Mesenchymal stem cell (in vitro differentiated cells and primary cell): Measurements from ENCODE around the gene GNG13.

Source experiments
- DNase-seq: peaks from one replicate; pipeline ENCODE4 v3.0.0-alpha.2; 2013
- H2AFZ ChIP-seq: one replicate; pipeline ENCODE4 v1.6.1; 2013; ENCODE audit warnings: low read depth, mild to moderate bottlenecking, control low read depth, inconsistent platforms, low read length, moderate library complexity
- H2AK5ac ChIP-seq: 2 replicates; pipeline ENCODE4 v1.6.1; 2013; ENCODE audit warnings: low read length, moderate library complexity, mild to moderate bottlenecking, inconsistent platforms; ENCODE audit not compliant: severe bottlenecking
- H2BK120ac ChIP-seq: one replicate; pipeline ENCODE4 v1.6.1; 2013; ENCODE audit warnings: low read depth, mild to moderate bottlenecking, inconsistent platforms, low read length, moderate library complexity
- H2BK12ac ChIP-seq, 2 experiments: one replicate each; pipeline ENCODE4 v1.6.1; 2013; ENCODE audit warnings: inconsistent platforms in 2 of 2, low read length in 2 of 2, mild to moderate bottlenecking in 2 of 2, moderate library complexity in 2 of 2, control low read depth in 1 of 2
- H2BK15ac ChIP-seq: one replicate; pipeline ENCODE4 v1.6.1; 2013; ENCODE audit warnings: mild to moderate bottlenecking, low read depth, inconsistent platforms; ENCODE audit not compliant: poor library complexity, severe bottlenecking
- H2BK5ac ChIP-seq: 2 replicates; pipeline ENCODE4 v1.6.1; 2013; ENCODE audit warnings: low read depth, mild to moderate bottlenecking, low read length, control low read depth, inconsistent platforms; ENCODE audit not compliant: poor library complexity, severe bottlenecking
- H3K14ac ChIP-seq, 2 experiments: one replicate each; pipeline ENCODE4 v1.6.1; 2013; ENCODE audit warnings: inconsistent platforms in 2 of 2, low read length in 2 of 2, control low read depth in 1 of 2, mild to moderate bottlenecking in 1 of 2, moderate library complexity in 1 of 2
- H3K18ac ChIP-seq, 2 experiments: one replicate each; pipeline ENCODE4 v1.6.1; 2013; ENCODE audit warnings: inconsistent platforms in 2 of 2, low read length in 2 of 2, control low read depth in 1 of 2, low read depth in 1 of 2, mild to moderate bottlenecking in 1 of 2
- H3K23ac ChIP-seq, 2 experiments: one replicate each; pipeline ENCODE4 v1.6.1; 2013; ENCODE audit warnings: inconsistent platforms in 2 of 2, low read length in 2 of 2, mild to moderate bottlenecking in 2 of 2, moderate library complexity in 2 of 2, control low read depth in 1 of 2
- H3K27ac ChIP-seq: 2 replicates; pipeline ENCODE4 v1.5.1; 2013; ENCODE audit warnings: mild to moderate bottlenecking, moderate library complexity, low read length, control low read depth, inconsistent platforms; ENCODE audit not compliant: poor library complexity, severe bottlenecking
- H3K27me3 ChIP-seq, 2 experiments: 2 replicates each; pipeline versions ENCODE4 v1.6.1 to v1.7.0; 2013; ENCODE audit warnings: low read length in 2 of 2, mild to moderate bottlenecking in 2 of 2, moderate library complexity in 2 of 2, control low read depth in 1 of 2, inconsistent platforms in 1 of 2; ENCODE audit not compliant: control insufficient read depth in 1 of 2, insufficient read depth in 1 of 2
- H3K36me3 ChIP-seq, 2 experiments: 2 replicates each; pipeline versions ENCODE4 v1.6.1 to v1.7.0; 2013; ENCODE audit warnings: low read length in 2 of 2, control low read depth in 1 of 2, inconsistent platforms in 1 of 2, low read depth in 1 of 2, mild to moderate bottlenecking in 1 of 2; ENCODE audit not compliant: insufficient read depth in 2 of 2, control insufficient read depth in 1 of 2
- H3K4ac ChIP-seq, 2 experiments: one replicate each; pipeline ENCODE4 v1.6.1; 2013; ENCODE audit warnings: inconsistent platforms in 2 of 2, low read length in 2 of 2, mild to moderate bottlenecking in 2 of 2, moderate library complexity in 2 of 2, control low read depth in 1 of 2, low read depth in 1 of 2
- H3K4me1 ChIP-seq: 2 replicates; pipeline ENCODE4 v1.6.1; 2013; ENCODE audit warnings: low read depth, low read length, control low read depth; ENCODE audit not compliant: control insufficient read depth, insufficient read depth
- H3K4me2 ChIP-seq: 2 replicates; pipeline ENCODE4 v1.6.1; 2013; ENCODE audit warnings: low read length, mild to moderate bottlenecking, inconsistent platforms; ENCODE audit not compliant: poor library complexity, severe bottlenecking
- H3K4me3 ChIP-seq, 2 experiments: 2 replicates each; pipeline versions ENCODE4 v1.5.1 to v1.7.0; 2013; ENCODE audit warnings: low read length in 2 of 2, mild to moderate bottlenecking in 2 of 2, control low read depth in 1 of 2, low read depth in 1 of 2; ENCODE audit not compliant: insufficient read depth in 1 of 2
- H3K79me1 ChIP-seq: replicated peaks from 2 replicates; pipeline ENCODE4 v1.6.1; 2013; ENCODE audit warnings: mild to moderate bottlenecking, control low read depth, low read length, inconsistent platforms; ENCODE audit not compliant: poor library complexity, severe bottlenecking
- H3K9ac ChIP-seq: 2 replicates; pipeline ENCODE4 v1.7.0; 2013; ENCODE audit warnings: mild to moderate bottlenecking, low read length, moderate library complexity
- H3K9me3 ChIP-seq: 2 replicates; pipeline ENCODE4 v1.7.0; 2013; ENCODE audit warnings: mild to moderate bottlenecking, low read length; ENCODE audit not compliant: control insufficient read depth
- H4K8ac ChIP-seq: one replicate; pipeline ENCODE4 v1.6.1; 2013; ENCODE audit warnings: inconsistent platforms, mild to moderate bottlenecking, low read length, moderate library complexity
- H4K91ac ChIP-seq: one replicate; pipeline ENCODE4 v1.6.1; 2013; ENCODE audit warnings: mild to moderate bottlenecking, low read length, inconsistent platforms
- WGBS: methylation state at CpG from one replicate; pipeline ENCODE4 v1.1.7; 2013; ENCODE audit warnings: mixed read lengths; 5-methylcytosine and 5-hydroxymethylcytosine counted together

The GNG13 gene

GRCh38 chr16:763369-764183, 37.0 kb downstream of the GNG13 start:
- no peak for DNase-seq
- H2BK120ac ChIP-seq = no peak overlapping the region
- 89% methylated on average over 17 of the region's 21 CpGs for WGBS

GRCh38 chr16:762595-763268, 37.8 kb downstream of the GNG13 start:
- Histone ChIP-seq H2AK5ac (no peak overlapping the region), H3K9me3 (no peaks in the 10 kb centered on the region), H2BK15ac (no peak overlapping the region), H3K27me3 (peaks cover 0 to 39% of the 10 kb centered on the region in 2 experiments), H3K23ac (no peak overlapping the region), H3K18ac (no peak overlapping the region), H2BK12ac (no peak overlapping the region), H3K4ac (no peak overlapping the region), H3K9ac (no peak overlapping the region), H3K79me1 (no peaks in the 10 kb centered on the region), H2BK5ac (no peak overlapping the region), H2BK120ac (no peak overlapping the region), H4K8ac (no peak overlapping the region), H3K4me1 (peaks cover 13% of the 10 kb centered on the region), H2AFZ (no peak overlapping the region), H3K4me2 (no peak overlapping the region), H3K36me3 (no peaks in the 10 kb centered on the region), H3K14ac (no peak overlapping the region), H3K4me3 (no peak overlapping the region), H3K27ac (no peak overlapping the region), H4K91ac (no peak overlapping the region)
- WGBS = 75% methylated on average over 14 of the region's 17 CpGs
- no peak for DNase-seq

More at GRCh38 chr16:763369-764183, 37.0 kb downstream of the GNG13 start:
- H3K4me3 ChIP-seq = peak overlapping the region in 1 of 2 experiments; percentile 21
- H3K79me1 ChIP-seq = no peaks in the 10 kb centered on the region
- H2BK5ac ChIP-seq = no peak overlapping the region
- no peaks in the 10 kb centered on the region for H3K9me3 ChIP-seq
- no peak overlapping the region for H3K4me2 ChIP-seq
- H2AK5ac ChIP-seq = no peak overlapping the region
- no peak overlapping the region for H2AFZ ChIP-seq
- no peak overlapping the region for H3K27ac ChIP-seq
- no peak overlapping the region for H3K18ac ChIP-seq
- H2BK12ac ChIP-seq = no peak overlapping the region
- peak overlapping the region in 1 of 2 experiments; percentile 42 for H3K14ac ChIP-seq
- H4K8ac ChIP-seq = no peak overlapping the region
- no peak overlapping the region for H3K4ac ChIP-seq
- no peak overlapping the region for H3K9ac ChIP-seq
- H4K91ac ChIP-seq = no peak overlapping the region
- H3K23ac ChIP-seq = no peak overlapping the region
- no peaks in the 10 kb centered on the region for H3K36me3 ChIP-seq
- H3K27me3 ChIP-seq = peaks cover 0 to 39% of the 10 kb centered on the region in 2 experiments
- H2BK15ac ChIP-seq = no peak overlapping the region
- peaks cover 13% of the 10 kb centered on the region for H3K4me1 ChIP-seq

- no peak overlapping the region for H3K9ac ChIP-seq
These were observed 38.7 kb downstream of the GNG13 start for GRCh38 chr16:761625-762513.

More at GRCh38 chr16:761625-762513, 38.7 kb downstream of the GNG13 start:
- H3K4me2 ChIP-seq = no peak overlapping the region
- H3K9me3 ChIP-seq = no peaks in the 10 kb centered on the region
- peaks cover 0 to 39% of the 10 kb centered on the region in 2 experiments for H3K27me3 ChIP-seq
- WGBS = 82% methylated on average over 21 of the region's 22 CpGs
- H4K91ac ChIP-seq = no peak overlapping the region
- H3K18ac ChIP-seq = no peak overlapping the region
- no peak overlapping the region for H2AFZ ChIP-seq
- H2BK120ac ChIP-seq = no peak overlapping the region
- H3K4me3 ChIP-seq = no peak overlapping the region
- no peak overlapping the region for H3K14ac ChIP-seq
- H3K79me1 ChIP-seq = no peaks in the 10 kb centered on the region
- H2AK5ac ChIP-seq = no peak overlapping the region
- no peak overlapping the region for H3K23ac ChIP-seq
- H2BK15ac ChIP-seq = no peak overlapping the region
- peak overlapping the region; percentile 8 for H4K8ac ChIP-seq
- H3K4me1 ChIP-seq = peaks cover 13% of the 10 kb centered on the region
- no peak overlapping the region for H3K4ac ChIP-seq
- H2BK5ac ChIP-seq = no peak overlapping the region
- no peak overlapping the region for H3K27ac ChIP-seq
- no peak overlapping the region for H2BK12ac ChIP-seq
- no peak for DNase-seq
- no peaks in the 10 kb centered on the region for H3K36me3 ChIP-seq
